ENCODE data around the gene CSTF3.

CSTF3 gene

DNA sequence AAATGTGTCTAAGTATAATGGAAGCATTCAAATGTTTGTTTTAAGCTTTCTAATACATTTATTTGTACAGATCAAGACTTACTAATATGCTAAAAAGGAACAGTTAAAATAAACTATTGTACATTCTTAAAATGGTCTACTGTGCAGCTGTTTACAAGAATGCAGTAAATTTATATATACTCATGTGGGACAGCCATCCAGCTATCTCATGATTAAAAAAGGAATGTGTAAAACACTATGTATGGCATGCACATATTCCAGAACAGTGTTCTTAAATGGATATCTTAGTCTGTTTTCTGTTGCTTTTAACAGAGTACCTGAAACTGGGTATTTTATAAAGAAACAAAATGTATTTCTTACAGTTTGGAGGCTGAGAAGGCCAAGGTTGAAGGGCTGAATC, 30.2 kb upstream of the CSTF3 start:
- no peak overlapping the region for H3K4me3 ChIP-seq (replicated peaks; ENCODE audit: low read depth, low read length)
- TF ChIP-seq, protein P1, sequence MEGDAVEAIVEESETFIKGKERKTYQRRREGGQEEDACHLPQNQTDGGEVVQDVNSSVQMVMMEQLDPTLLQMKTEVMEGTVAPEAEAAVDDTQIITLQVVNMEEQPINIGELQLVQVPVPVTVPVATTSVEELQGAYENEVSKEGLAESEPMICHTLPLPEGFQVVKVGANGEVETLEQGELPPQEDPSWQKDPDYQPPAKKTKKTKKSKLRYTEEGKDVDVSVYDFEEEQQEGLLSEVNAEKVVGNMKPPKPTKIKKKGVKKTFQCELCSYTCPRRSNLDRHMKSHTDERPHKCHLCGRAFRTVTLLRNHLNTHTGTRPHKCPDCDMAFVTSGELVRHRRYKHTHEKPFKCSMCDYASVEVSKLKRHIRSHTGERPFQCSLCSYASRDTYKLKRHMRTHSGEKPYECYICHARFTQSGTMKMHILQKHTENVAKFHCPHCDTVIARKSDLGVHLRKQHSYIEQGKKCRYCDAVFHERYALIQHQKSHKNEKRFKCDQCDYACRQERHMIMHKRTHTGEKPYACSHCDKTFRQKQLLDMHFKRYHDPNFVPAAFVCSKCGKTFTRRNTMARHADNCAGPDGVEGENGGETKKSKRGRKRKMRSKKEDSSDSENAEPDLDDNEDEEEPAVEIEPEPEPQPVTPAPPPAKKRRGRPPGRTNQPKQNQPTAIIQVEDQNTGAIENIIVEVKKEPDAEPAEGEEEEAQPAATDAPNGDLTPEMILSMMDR (IDR thresholded peaks at IDR 0.05; ENCODE audit: low read depth, low read length, missing control alignments) = no peak

DNA sequence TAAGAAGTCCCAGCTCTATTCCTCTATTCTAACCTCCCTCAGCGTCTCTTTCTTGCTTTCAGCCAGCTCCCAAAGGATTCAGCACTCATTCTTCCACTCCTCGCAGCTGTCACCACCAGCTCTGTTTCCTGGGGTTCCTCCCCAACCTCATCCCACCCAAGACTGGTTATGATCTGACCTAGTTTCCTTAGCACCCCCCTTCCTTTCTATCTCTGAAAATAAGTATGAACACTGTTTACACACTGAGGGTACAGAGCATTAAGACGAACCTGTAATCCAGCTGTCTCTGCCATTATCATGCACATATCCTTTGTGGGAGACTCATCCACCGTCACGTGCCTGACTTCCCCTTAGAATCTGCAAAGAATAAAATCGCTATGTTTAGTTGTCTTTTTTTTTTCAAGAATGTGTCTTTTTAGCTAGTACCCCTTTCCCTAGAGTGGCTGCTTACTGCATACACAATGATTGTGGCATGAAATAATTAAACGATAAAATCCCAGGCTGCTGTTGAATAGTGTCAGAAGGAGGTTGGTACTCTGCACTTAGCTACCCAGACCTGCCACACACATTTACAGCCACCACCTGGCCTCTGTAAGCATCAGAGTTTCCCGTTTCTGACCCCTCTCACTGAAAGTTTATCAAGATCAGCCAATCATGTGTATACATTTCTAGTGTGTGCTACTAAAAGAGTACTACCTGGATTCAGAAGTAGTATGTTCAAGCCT, 26.9 kb upstream of the CSTF3 start:
- TF ChIP-seq, protein P1 (IDR thresholded peaks at IDR 0.05; ENCODE audit: low read depth, low read length, missing control alignments) = no peak
- no peak for DNase-seq (ENCODE audit: extremely low read depth, low read depth)
- no peak overlapping the region for H3K4me3 ChIP-seq (replicated peaks; ENCODE audit: low read depth, low read length)

More for the DNA sequence above, 30.2 kb upstream of the CSTF3 start:
- DNase-seq (ENCODE audit: extremely low read depth, low read depth) = no peak

DNA sequence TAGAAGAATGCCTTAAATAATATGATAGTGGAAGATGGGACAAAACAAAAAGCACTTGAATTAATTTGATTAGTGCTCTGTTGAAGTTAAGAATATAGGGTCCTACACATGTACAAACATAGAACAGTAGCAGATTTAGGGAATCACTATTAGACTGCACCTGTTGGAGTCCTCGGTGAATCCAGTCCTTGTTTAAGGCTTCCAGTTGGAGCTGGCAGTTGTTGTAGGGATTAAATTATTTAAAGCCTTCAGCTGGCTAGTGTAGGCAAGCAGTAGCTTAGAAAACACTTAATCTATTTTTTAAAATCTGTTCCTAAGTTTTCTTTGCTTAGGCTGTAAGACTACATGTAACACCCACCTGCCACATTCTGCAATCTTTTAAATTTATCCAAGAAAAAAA, 24.5 kb upstream of the CSTF3 start:
- no peak overlapping the region for H3K4me3 ChIP-seq (replicated peaks; ENCODE audit: low read depth, low read length)
- DNase-seq (ENCODE audit: extremely low read depth, low read depth) = no peak
- TF ChIP-seq, protein P1 (IDR thresholded peaks at IDR 0.05; ENCODE audit: low read depth, low read length, missing control alignments) = no peak

DNA sequence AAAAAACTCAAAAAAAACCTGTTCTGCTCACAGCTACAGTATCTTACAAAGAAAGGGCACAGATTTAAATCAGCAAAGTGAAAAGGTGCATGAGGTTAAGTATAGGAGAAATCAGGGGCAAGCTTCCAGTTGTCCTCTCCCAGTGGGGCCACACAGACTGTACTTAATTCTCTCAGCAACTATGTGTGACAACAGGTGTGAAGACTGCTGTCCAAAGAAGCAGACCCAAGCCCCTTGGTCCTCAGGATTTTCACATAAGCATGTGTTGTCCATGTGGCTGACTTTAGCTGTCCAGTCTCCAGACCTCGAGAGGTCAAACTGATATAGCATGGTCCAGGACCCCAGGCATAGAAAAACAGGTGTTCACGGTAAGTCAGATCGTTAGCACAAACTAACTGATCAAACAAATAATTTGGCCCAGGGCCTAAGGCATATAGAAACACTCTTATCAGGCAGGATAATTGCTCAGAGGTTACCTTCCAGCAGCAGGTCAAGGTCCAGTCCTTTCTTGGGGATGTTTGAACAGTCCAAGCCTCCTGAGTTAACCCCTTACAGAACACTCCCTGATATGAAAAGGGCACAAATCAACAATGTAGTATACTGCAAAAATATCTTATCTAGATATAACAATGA, 21.1 kb upstream of the CSTF3 start:
- H3K4me3 ChIP-seq (replicated peaks; ENCODE audit: low read depth, low read length) = no peak overlapping the region
- DNase-seq (ENCODE audit: extremely low read depth, low read depth) = no peak
- TF ChIP-seq, protein P1 (IDR thresholded peaks at IDR 0.05; ENCODE audit: low read depth, low read length, missing control alignments) = no peak

DNA sequence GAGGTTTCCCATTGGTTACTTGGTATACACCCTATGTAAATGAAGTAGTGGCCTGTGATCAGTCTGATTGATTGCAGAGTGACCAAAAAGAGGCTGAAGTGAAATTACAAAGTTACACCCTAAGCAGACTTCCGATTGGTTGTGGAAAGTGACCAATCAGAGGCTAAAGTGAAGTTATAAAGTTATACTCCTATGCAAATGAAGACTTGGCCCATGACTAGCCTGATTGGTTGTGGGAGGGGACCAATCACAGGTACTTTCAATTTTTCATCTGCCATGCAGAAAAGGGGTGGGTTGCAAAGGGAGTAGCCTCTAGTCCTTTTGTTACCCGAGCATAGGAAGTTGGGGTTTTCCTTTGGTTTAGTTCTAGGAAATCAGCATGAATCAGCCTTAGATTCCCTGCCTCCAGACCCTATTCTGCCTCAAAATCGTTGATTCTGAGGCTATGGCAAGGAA, 18.1 kb upstream of the CSTF3 start:
- DNase-seq (ENCODE audit: extremely low read depth, low read depth) = no peak
- TF ChIP-seq, protein P1 (IDR thresholded peaks at IDR 0.05; ENCODE audit: low read depth, low read length, missing control alignments) = no peak
- no peak overlapping the region for H3K4me3 ChIP-seq (replicated peaks; ENCODE audit: low read depth, low read length)

DNA sequence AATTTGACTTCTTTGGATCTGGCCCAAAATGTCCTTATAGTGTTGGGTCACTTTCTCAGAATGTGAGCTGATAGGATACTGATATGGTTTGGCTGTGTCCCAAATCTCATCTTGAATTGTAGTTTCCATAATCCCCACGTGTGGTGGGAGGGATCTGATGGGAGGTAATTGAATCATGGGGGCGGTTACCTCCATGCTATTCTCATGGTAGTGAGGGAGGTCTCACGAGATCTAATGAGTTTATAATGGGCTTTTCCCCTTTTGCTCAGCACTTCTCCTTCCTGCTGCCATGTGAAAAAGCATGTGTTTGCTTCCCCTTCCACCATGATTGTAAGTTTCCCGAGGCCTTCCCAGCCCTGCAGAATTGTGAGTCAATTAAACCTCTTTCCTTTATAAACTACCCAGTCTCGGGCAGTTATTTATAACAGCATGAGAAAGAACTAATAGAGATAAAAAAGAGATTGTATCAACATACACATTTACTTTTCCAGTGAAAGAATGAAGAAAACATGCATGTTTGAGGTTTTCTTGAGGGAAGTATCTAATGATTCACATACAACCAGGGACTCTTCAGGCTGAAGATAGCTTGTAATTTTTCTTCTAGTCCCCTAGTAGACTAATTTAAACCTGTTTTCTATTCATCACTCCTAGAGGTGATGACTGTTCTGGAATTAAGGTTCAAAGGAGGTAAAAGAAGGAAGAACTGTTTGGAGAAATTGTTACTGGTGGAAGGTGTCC, 17.3 kb upstream of the CSTF3 start:
- no peak for DNase-seq (ENCODE audit: extremely low read depth, low read depth)
- no peak overlapping the region for H3K4me3 ChIP-seq (replicated peaks; ENCODE audit: low read depth, low read length)
- TF ChIP-seq, protein P1 (IDR thresholded peaks at IDR 0.05; ENCODE audit: low read depth, low read length, missing control alignments) = no peak

Measured in HFF-Myc (cell line).